ENCODE data around the gene FHL2. TPM values are rescaled to one million over a fixed set of nuclear protein-coding genes. Genes with fewer than 3 reads are reported as not detected.

The FHL2 gene
- total RNA-seq, 4 donors from 2014 or later: 23.3 to 88.3 (median 33.6) TPM

GRCh38 chr2:105379741-105380186, 19.1 kb downstream of the FHL2 start:
- DNase-seq (ENCODE audit: low spot score) (no peak), ATAC-seq (ENCODE audit: low FRiP score) (no peak)
- TF ChIP-seq, protein P1, sequence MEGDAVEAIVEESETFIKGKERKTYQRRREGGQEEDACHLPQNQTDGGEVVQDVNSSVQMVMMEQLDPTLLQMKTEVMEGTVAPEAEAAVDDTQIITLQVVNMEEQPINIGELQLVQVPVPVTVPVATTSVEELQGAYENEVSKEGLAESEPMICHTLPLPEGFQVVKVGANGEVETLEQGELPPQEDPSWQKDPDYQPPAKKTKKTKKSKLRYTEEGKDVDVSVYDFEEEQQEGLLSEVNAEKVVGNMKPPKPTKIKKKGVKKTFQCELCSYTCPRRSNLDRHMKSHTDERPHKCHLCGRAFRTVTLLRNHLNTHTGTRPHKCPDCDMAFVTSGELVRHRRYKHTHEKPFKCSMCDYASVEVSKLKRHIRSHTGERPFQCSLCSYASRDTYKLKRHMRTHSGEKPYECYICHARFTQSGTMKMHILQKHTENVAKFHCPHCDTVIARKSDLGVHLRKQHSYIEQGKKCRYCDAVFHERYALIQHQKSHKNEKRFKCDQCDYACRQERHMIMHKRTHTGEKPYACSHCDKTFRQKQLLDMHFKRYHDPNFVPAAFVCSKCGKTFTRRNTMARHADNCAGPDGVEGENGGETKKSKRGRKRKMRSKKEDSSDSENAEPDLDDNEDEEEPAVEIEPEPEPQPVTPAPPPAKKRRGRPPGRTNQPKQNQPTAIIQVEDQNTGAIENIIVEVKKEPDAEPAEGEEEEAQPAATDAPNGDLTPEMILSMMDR (IDR thresholded peaks at IDR 0.05): no peak

- ATAC-seq (ENCODE audit: low FRiP score) (no peak), DNase-seq (ENCODE audit: low spot score) (no peak)
- TF ChIP-seq, protein P1 (IDR thresholded peaks at IDR 0.05): no peak
Measured at GRCh38 chr2:105378921-105379383, 19.9 kb downstream of the FHL2 start.

- DNase-seq (ENCODE audit: low spot score) (no peak), ATAC-seq (ENCODE audit: low FRiP score) (no peak)
- TF ChIP-seq, protein P1 (IDR thresholded peaks at IDR 0.05): no peak
Measured at GRCh38 chr2:105378276-105378840, 20.5 kb downstream of the FHL2 start.

- ATAC-seq (ENCODE audit: low FRiP score): no peak
- TF ChIP-seq, protein P1 (IDR thresholded peaks at IDR 0.05): no peak
- no peak for DNase-seq (ENCODE audit: low spot score)
Measured at GRCh38 chr2:105377871-105378270, 21.0 kb downstream of the FHL2 start.

- no peak for ATAC-seq (ENCODE audit: low FRiP score)
- TF ChIP-seq, protein P1 (IDR thresholded peaks at IDR 0.05): no peak
- DNase-seq (ENCODE audit: low spot score): no peak
Measured at GRCh38 chr2:105376789-105377240, 22.0 kb downstream of the FHL2 start.

DNA sequence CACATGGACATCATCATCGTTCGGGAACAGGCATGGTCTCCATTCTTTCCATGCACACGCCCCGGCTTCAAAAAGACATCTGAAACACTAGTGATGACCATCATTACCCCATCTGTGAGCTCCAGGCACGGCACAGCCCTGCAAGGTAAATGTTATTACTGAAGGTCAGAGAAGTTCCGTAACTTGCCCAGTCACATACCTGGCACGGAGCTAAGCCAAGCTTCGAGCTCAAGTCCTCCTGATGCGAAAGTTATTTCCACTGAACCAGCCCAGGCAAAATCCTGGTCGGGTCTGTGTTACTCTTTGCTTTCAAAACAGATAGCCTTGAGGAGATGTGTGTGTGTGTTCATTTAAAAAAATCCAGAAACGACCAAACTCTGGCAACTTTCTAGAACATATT, 22.8 kb downstream of the FHL2 start:
- ATAC-seq (ENCODE audit: low FRiP score) (no peak), DNase-seq (ENCODE audit: low spot score) (no peak)
- TF ChIP-seq, protein P1 (IDR thresholded peaks at IDR 0.05): no peak

GRCh38 chr2:105375001-105375561, 23.8 kb downstream of the FHL2 start:
- TF ChIP-seq, protein P1 (IDR thresholded peaks at IDR 0.05): no peak
- DNase-seq (ENCODE audit: low spot score): no peak
- no peak for ATAC-seq (ENCODE audit: low FRiP score)

Data from omental fat pad (tissue), 4 donors.